Measurements from ENCODE around the gene CD37.

Gene CD37

DNA sequence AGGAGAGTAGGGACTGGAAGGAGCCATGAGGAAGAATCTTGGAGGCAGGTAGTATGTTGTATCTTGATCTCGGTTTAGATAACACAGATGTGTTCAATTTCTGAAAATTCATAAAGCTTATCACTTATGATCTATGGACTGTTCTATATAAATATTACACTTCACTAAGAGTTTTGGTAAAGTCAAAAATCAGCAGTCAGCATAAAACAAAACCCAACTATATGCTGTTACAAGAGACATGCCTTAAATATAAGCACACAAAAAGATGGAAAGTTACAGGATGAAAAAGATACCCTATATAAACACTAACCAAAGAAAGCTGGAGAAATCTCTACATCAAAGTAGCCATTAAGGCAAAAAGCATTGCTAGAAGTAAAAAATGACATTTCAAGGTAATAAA is 48.4 kb downstream of the CD37 start:
- no peak for FAIRE-seq

- no peak for FAIRE-seq
Observed at GRCh38 chr19:49387936-49388372, 52.7 kb downstream of the CD37 start, which contains the start of gene KASH5. TSS of gene KASH5 (plus strand) at chr19:49388249. CDS start at chr19:49390884, 2,635 bp downstream.

GRCh38 chr19:49389406-49389805 is 54.2 kb downstream of the CD37 start:
- FAIRE-seq, result no peak

Data from islet of Langerhans (tissue), 1 donor.